GM12872 (cell line): ENCODE data around the gene EIF2S1.

Source experiments
- CTCF ChIP-seq: IDR thresholded peaks from 3 replicates; pipeline ENCODE4 v1.5.1; 2011; ENCODE audit warnings: low read depth, mild to moderate bottlenecking, low read length, moderate library complexity; ENCODE audit not compliant: insufficient read depth

The EIF2S1 gene

GRCh38 chr14:67385120-67385519 is 25.0 kb downstream of the EIF2S1 start:
- no peak for TF ChIP-seq CTCF

GRCh38 chr14:67385618-67386017 is 25.5 kb downstream of the EIF2S1 start:
- no peak for TF ChIP-seq CTCF

- no peak for TF ChIP-seq CTCF
Observed at GRCh38 chr14:67387195-67387594, 27.1 kb downstream of the EIF2S1 start.

- TF ChIP-seq CTCF = no peak
Observed at GRCh38 chr14:67389275-67389674, 29.1 kb downstream of the EIF2S1 start.

GRCh38 chr14:67389811-67390534 is 29.8 kb downstream of the EIF2S1 start:
- no peak for TF ChIP-seq CTCF

- TF ChIP-seq CTCF = no peak
Observed at GRCh38 chr14:67391268-67391667, 31.1 kb downstream of the EIF2S1 start.

- no peak for TF ChIP-seq CTCF
Observed at GRCh38 chr14:67392123-67392522, 32.0 kb downstream of the EIF2S1 start.
